Measurements from ENCODE around the gene BRD3OS.
"Not testable (repeated sequence)": the region's sequence is repeated elsewhere in the genome, so short reads cannot be mapped to it uniquely, and the experiment has no call there.

Gene BRD3OS

GRCh38 chr9:134024828-134025605, at the start of gene BRD3OS:
Gene BRD3OS (plus strand): TSS chr9:134025481. CDS start chr9:134026748, 1,267 bp downstream.
- DNase-seq: peak; percentile 99

GRCh38 chr9:133975511-133975910, 49.8 kb upstream of the BRD3OS start:
- no peak for DNase-seq

- DNase-seq: no peak
These were observed 49.0 kb upstream of the BRD3OS start for GRCh38 chr9:133976191-133976861.

GRCh38 chr9:133976887-133977286, 48.4 kb upstream of the BRD3OS start:
- DNase-seq: no peak

GRCh38 chr9:133977421-133978201, 47.7 kb upstream of the BRD3OS start:
- DNase-seq: no peak

- no peak for DNase-seq
These were observed 46.9 kb upstream of the BRD3OS start for GRCh38 chr9:133978226-133978898.

- no peak for DNase-seq
These were observed 46.4 kb upstream of the BRD3OS start for GRCh38 chr9:133978899-133979272.

- no peak for DNase-seq
These were observed 45.9 kb upstream of the BRD3OS start for GRCh38 chr9:133979273-133979920.

GRCh38 chr9:133979921-133980863, 45.1 kb upstream of the BRD3OS start:
- no peak for DNase-seq

- DNase-seq: no peak
These were observed 44.3 kb upstream of the BRD3OS start for GRCh38 chr9:133980864-133981588.

- no peak for DNase-seq
These were observed 43.7 kb upstream of the BRD3OS start for GRCh38 chr9:133981589-133981957.

- no peak for DNase-seq
These were observed 43.2 kb upstream of the BRD3OS start for GRCh38 chr9:133981958-133982681.

GRCh38 chr9:133982971-133983720, 42.1 kb upstream of the BRD3OS start:
- DNase-seq: no peak

GRCh38 chr9:133986061-133986460, 39.2 kb upstream of the BRD3OS start:
- no peak for DNase-seq

GRCh38 chr9:133986774-133987445, 38.4 kb upstream of the BRD3OS start:
- no peak for DNase-seq

- no peak for DNase-seq
These were observed 37.9 kb upstream of the BRD3OS start for GRCh38 chr9:133987446-133987788.

- DNase-seq: no peak
These were observed 37.2 kb upstream of the BRD3OS start for GRCh38 chr9:133987946-133988665.

GRCh38 chr9:133988771-133989170, 36.5 kb upstream of the BRD3OS start:
- DNase-seq: not testable (repeated sequence)

All from suppressor macrophage treated with lipopolysaccharide for 4 hours (primary cell).